HepG2 (cell line): ENCODE results near the gene PPM1G. TPM values are rescaled to one million over a fixed set of nuclear protein-coding genes. Genes with fewer than 3 reads are reported as not detected.

ENCODE experiments used
- CEBPG ChIP-seq: IDR thresholded peaks from 2 replicates; pipeline ENCODE4 v1.6.1; 2016
- CREM ChIP-seq, 2 experiments: sonication (generic) in 1 of 2; formaldehyde crosslinking in 1 of 2; IDR thresholded peaks; 2 replicates each; pipeline versions ENCODE4 v1.4.0 to v1.6.1; 2016 to 2020; ENCODE audit warnings: antibody characterized with exemption in 1 of 2, mild to moderate bottlenecking in 1 of 2, missing genetic modification reagents in 1 of 2
- DMAP1 ChIP-seq: IDR thresholded peaks from 2 replicates; pipeline ENCODE4 v1.6.1; 2016
- MAFF ChIP-seq: IDR thresholded peaks from 2 replicates; pipeline ENCODE4 v1.6.1; 2011; ENCODE audit warnings: low read depth, low read length, improper control_type of control experiment
- MAFK ChIP-seq, 2 experiments: IDR thresholded peaks in 1 of 2; conservative IDR thresholded peaks in 1 of 2; 2 replicates each; pipeline ENCODE4 v1.6.1; 2011; ENCODE audit warnings: improper control_type of control experiment in 2 of 2, low read length in 2 of 2
- MEF2D ChIP-seq: sonication (generic); formaldehyde crosslinking; IDR thresholded peaks from 2 replicates; pipeline ENCODE4 v1.5.1; 2020; ENCODE audit warnings: mild to moderate bottlenecking, missing genetic modification reagents
- PHF8 ChIP-seq: sonication (generic); formaldehyde crosslinking; IDR thresholded peaks from 2 replicates; pipeline ENCODE4 v1.5.0; 2020; ENCODE audit warnings: missing genetic modification reagents
- POLR2A ChIP-seq, 2 experiments: IDR thresholded peaks; 2 replicates each; pipeline ENCODE4 v1.6.1; 2011; ENCODE audit warnings: low read depth in 2 of 2, low read length in 2 of 2, mild to moderate bottlenecking in 1 of 2, moderate library complexity in 1 of 2; ENCODE audit not compliant: insufficient read depth in 1 of 2
- RFX1 ChIP-seq: fragments of 450-650 bp; IDR thresholded peaks from 2 replicates; pipeline ENCODE4 v1.6.1; 2017
- STAT6 ChIP-seq: sonication (generic); formaldehyde crosslinking; IDR thresholded peaks from 2 replicates; pipeline ENCODE4 v1.4.0; 2020; ENCODE audit warnings: missing genetic modification reagents, mild to moderate bottlenecking, borderline replicate concordance
- TBP ChIP-seq: sonication (generic); formaldehyde crosslinking; IDR thresholded peaks from 2 replicates; pipeline ENCODE4 v1.5.0; 2020; ENCODE audit warnings: missing genetic modification reagents
- TSC22D2 ChIP-seq: sonication (generic); formaldehyde crosslinking; IDR thresholded peaks from 2 replicates; pipeline ENCODE4 v1.5.1; 2020; ENCODE audit warnings: missing genetic modification reagents, mild to moderate bottlenecking, borderline replicate concordance
- U2AF2 ChIP-seq: fragments of 200-400 bp; formaldehyde crosslinking; IDR thresholded peaks from 2 replicates; pipeline ENCODE4 v1.6.1; 2017; ENCODE audit warnings: low read depth, mild to moderate bottlenecking, low read length
- ZBTB42 ChIP-seq: sonication (generic); formaldehyde crosslinking; IDR thresholded peaks from 2 replicates; pipeline ENCODE4 v1.5.0; 2020; ENCODE audit warnings: mild to moderate bottlenecking, missing genetic modification reagents
- ZKSCAN1 ChIP-seq: fragments of 150-350 bp; IDR thresholded peaks from 2 replicates; pipeline ENCODE4 v1.6.1; 2014; ENCODE audit warnings: low read length
- ZMYM2 ChIP-seq: sonication (generic); formaldehyde crosslinking; IDR thresholded peaks from 2 replicates; pipeline ENCODE4 v1.8.0; 2022; ENCODE audit warnings: mild to moderate bottlenecking, missing genetic modification reagents
- ZNF256 ChIP-seq: sonication (generic); formaldehyde crosslinking; conservative IDR thresholded peaks from 2 replicates; pipeline ENCODE4 v1.4.0; 2020; ENCODE audit warnings: missing genetic modification reagents
- ZNF292 ChIP-seq: sonication (generic); formaldehyde crosslinking; IDR thresholded peaks from 2 replicates; pipeline ENCODE4 v1.8.1; 2022; ENCODE audit warnings: mild to moderate bottlenecking, low read depth, missing genetic modification reagents, borderline replicate concordance
- ZNF576 ChIP-seq: sonication (generic); formaldehyde crosslinking; IDR thresholded peaks from 2 replicates; pipeline ENCODE4 v1.4.0; 2020; ENCODE audit warnings: mild to moderate bottlenecking, missing genetic modification reagents
- ZSCAN25 ChIP-seq: sonication (generic); formaldehyde crosslinking; IDR thresholded peaks from 2 replicates; pipeline ENCODE4 v1.8.0; 2022; ENCODE audit warnings: mild to moderate bottlenecking, missing genetic modification reagents
- polyA plus RNA-seq, 8 experiments: library from polyadenylated mRNA; depleted of rRNA in 3 of 8; stranded (reverse) in 7 of 8; unstranded in 1 of 8; fragments of >200 nt; fragmentation: Illumina TruSeq in 4 of 8; extraction: Trizol in 4 of 8; gene quantifications; 2 replicates each; pipeline versions ENCODE4 v1.2.1 to v1.2.3, GENCODE V29; 2011 to 2016; ENCODE audit warnings: low read depth in 4 of 8, missing spikeins in 1 of 8, mixed read lengths in 1 of 8; ENCODE audit not compliant: insufficient read depth in 1 of 8
- total RNA-seq, 5 experiments: library from RNA; depleted of rRNA; stranded (reverse); fragments of >200 nt; fragmentation: Illumina TruSeq; extraction: Trizol; gene quantifications; 2 replicates each; pipeline ENCODE4 v1.2.3, GENCODE V29; 2016; ENCODE audit warnings: low read depth in 1 of 5
- TF ChIP-seq, protein P1 (sequence below): sonication (generic); formaldehyde crosslinking; IDR thresholded peaks from 2 replicates; pipeline ENCODE4 v1.9.0; 2022; ENCODE audit warnings: missing genetic modification reagents, mild to moderate bottlenecking, borderline replicate concordance

Gene PPM1G
- total and polyA plus RNA-seq, 2 of the 13 experiments (the other 11 are each of a cell fraction or from before 2014, with no cell fraction given): 58.2 to 213 TPM

- no peak for TF ChIP-seq MEF2D (CRISPR knock-in tag)
- TF ChIP-seq POLR2A (IDR thresholded peaks at IDR 0.05; ENCODE audit: insufficient read depth in 1 of 2, low read depth in 2 of 2, low read length in 2 of 2): peak in 1 of 2 experiments; percentile 41; a peak in 3 of 4 replicates
- TF ChIP-seq MAFK (conservative IDR thresholded peaks at IDR 0.05 in 1 of 2, IDR thresholded peaks at IDR 0.05 in 1 of 2; ENCODE audit: low read length in 2 of 2): peak in 1 of 2 experiments; percentile 80; a peak in 3 of 4 replicates
- TF ChIP-seq, protein P1, sequence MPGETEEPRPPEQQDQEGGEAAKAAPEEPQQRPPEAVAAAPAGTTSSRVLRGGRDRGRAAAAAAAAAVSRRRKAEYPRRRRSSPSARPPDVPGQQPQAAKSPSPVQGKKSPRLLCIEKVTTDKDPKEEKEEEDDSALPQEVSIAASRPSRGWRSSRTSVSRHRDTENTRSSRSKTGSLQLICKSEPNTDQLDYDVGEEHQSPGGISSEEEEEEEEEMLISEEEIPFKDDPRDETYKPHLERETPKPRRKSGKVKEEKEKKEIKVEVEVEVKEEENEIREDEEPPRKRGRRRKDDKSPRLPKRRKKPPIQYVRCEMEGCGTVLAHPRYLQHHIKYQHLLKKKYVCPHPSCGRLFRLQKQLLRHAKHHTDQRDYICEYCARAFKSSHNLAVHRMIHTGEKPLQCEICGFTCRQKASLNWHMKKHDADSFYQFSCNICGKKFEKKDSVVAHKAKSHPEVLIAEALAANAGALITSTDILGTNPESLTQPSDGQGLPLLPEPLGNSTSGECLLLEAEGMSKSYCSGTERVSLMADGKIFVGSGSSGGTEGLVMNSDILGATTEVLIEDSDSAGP (CRISPR knock-in tag): no peak
- TF ChIP-seq MAFF: peak; percentile 64; the same call in 1 of the 2 replicates
- no peak for TF ChIP-seq ZNF256 (CRISPR knock-in tag)
- TF ChIP-seq ZNF576 (CRISPR knock-in tag): 0 out of 2 replicates have a peak, but pooled peaks have one; percentile 46
- TF ChIP-seq TBP: no peak
- no peak for TF ChIP-seq TSC22D2 (CRISPR knock-in tag)
- TF ChIP-seq ZMYM2 (CRISPR knock-in tag): no peak
- TF ChIP-seq ZNF292: no peak
- TF ChIP-seq CEBPG (CRISPR knock-in tag): no peak
- 0 out of 2 replicates have a peak, but pooled peaks have one; percentile 3 for TF ChIP-seq ZSCAN25
- TF ChIP-seq DMAP1 (CRISPR knock-in tag): no peak
- TF ChIP-seq STAT6 (CRISPR knock-in tag): no peak
- TF ChIP-seq ZKSCAN1: no peak
- TF ChIP-seq PHF8 (CRISPR knock-in tag): no peak
- TF ChIP-seq CREM (IDR thresholded peaks at IDR 0.05): no peak
- no peak for TF ChIP-seq CREM (CRISPR knock-in tag; IDR thresholded peaks at IDR 0.05)
- no peak for TF ChIP-seq ZBTB42 (CRISPR knock-in tag)
- TF ChIP-seq RFX1: no peak
- TF ChIP-seq U2AF2: no peak
- TF ChIP-seq, all 625 proteins: peak for 5
These were observed 27.7 kb downstream of the PPM1G start (continued) for GRCh38 chr2:27381577-27382181.
